Mammary epithelial cell (primary cell): ENCODE data around the gene MATN1.

Source experiments
- CTCF ChIP-seq, 2 donors: IDR thresholded peaks in 1 of 2; conservative IDR thresholded peaks in 1 of 2; 2 replicates each; pipeline ENCODE4 v1.5.1; 2011 to 2012; ENCODE audit warnings: inconsistent platforms in 2 of 2, low read length in 2 of 2, mild to moderate bottlenecking in 2 of 2, control low read depth in 1 of 2, low read depth in 1 of 2; ENCODE audit not compliant: insufficient read depth in 1 of 2; ENCODE audit errors: extremely low read depth in 1 of 2
- EZH2 ChIP-seq: IDR thresholded peaks from 2 replicates; pipeline ENCODE4 v1.6.1; 2012; ENCODE audit warnings: low read length, inconsistent platforms, borderline replicate concordance

- TF ChIP-seq CTCF (conservative IDR thresholded peaks at IDR 0.05 in 1 of 2, IDR thresholded peaks at IDR 0.05 in 1 of 2; ENCODE audit: extremely low read depth in 1 of 2, insufficient read depth in 1 of 2, low read depth in 1 of 2, low read length in 2 of 2) (no peak), EZH2 (no peak)
These were observed 13.0 kb downstream of the MATN1 start for GRCh38 chr1:30710407-30710806.
